ENCODE results near the gene FNBP1.
"Not testable (repeated sequence)": the region's sequence is repeated elsewhere in the genome, so short reads cannot be mapped to it uniquely, and the experiment has no call there.

Gene FNBP1

GRCh38 chr9:129899620-129900019 lies 143.4 kb downstream of the FNBP1 start:
- no peak for DNase-seq (ENCODE audit: extremely low read depth, low read depth)
- no peak for TF ChIP-seq CTCF (IDR thresholded peaks at IDR 0.05; ENCODE audit: low read depth, low read length)

GRCh38 chr9:129898185-129898584 lies 144.8 kb downstream of the FNBP1 start:
- TF ChIP-seq CTCF (IDR thresholded peaks at IDR 0.05; ENCODE audit: low read depth, low read length) = no peak
- no peak for DNase-seq (ENCODE audit: extremely low read depth, low read depth)

- TF ChIP-seq CTCF (IDR thresholded peaks at IDR 0.05; ENCODE audit: low read depth, low read length) = no peak
- DNase-seq (ENCODE audit: extremely low read depth, low read depth) = no peak
These were observed 145.7 kb downstream of the FNBP1 start for GRCh38 chr9:129897263-129897662.

GRCh38 chr9:129895376-129896268 lies 147.4 kb downstream of the FNBP1 start:
- DNase-seq (ENCODE audit: extremely low read depth, low read depth) = no peak
- TF ChIP-seq CTCF (IDR thresholded peaks at IDR 0.05; ENCODE audit: low read depth, low read length) = no peak

GRCh38 chr9:129894120-129894823 lies 148.7 kb downstream of the FNBP1 start:
- TF ChIP-seq CTCF (IDR thresholded peaks at IDR 0.05; ENCODE audit: low read depth, low read length) = no peak
- no peak for DNase-seq (ENCODE audit: extremely low read depth, low read depth)

- no peak for DNase-seq (ENCODE audit: extremely low read depth, low read depth)
- no peak for TF ChIP-seq CTCF (IDR thresholded peaks at IDR 0.05; ENCODE audit: low read depth, low read length)
These were observed 151.4 kb downstream of the FNBP1 start for GRCh38 chr9:129891569-129891968.

GRCh38 chr9:129890718-129891299 lies 152.2 kb downstream of the FNBP1 start:
- not testable (repeated sequence) for DNase-seq (ENCODE audit: extremely low read depth, low read depth)

Data from AG09319 (cell line).